Hepatocyte (in vitro differentiated cells): ENCODE measurements around the gene DIAPH1.

Experiments
- CTCF ChIP-seq: fragments of 200-600 bp; sonication (generic); IDR thresholded peaks from 2 replicates; pipeline ENCODE4 v1.5.1; 2016; ENCODE audit warnings: antibody characterized with exemption, mild to moderate bottlenecking; ENCODE audit not compliant: poor library complexity
- EZH2 ChIP-seq: fragments of 200-600 bp; sonication (generic); IDR thresholded peaks from 2 replicates; pipeline ENCODE4 v1.6.1; 2016; ENCODE audit warnings: antibody characterized with exemption, mild to moderate bottlenecking, borderline replicate concordance
- EZH2phosphoT487 ChIP-seq: fragments of 200-600 bp; sonication (generic); IDR thresholded peaks from one replicate; pipeline ENCODE4 v1.6.1; 2018; ENCODE audit warnings: antibody characterized with exemption, mild to moderate bottlenecking, low read depth, moderate library complexity; ENCODE audit not compliant: unreplicated experiment, severe bottlenecking

- TF ChIP-seq CTCF: no peak
- no peak for TF ChIP-seq EZH2phosphoT487
- TF ChIP-seq EZH2: no peak
These were observed 86.1 kb downstream of the DIAPH1 start for GRCh38 chr5:141532726-141533125.
